Cardiac fibroblast (primary cell): Measurements from ENCODE around the gene CYSRT1.

Experiments used
- DNase-seq, 2 donors: peaks; one replicate each; pipeline versions ENCODE4 v3.0.0 to v3.0.0-alpha.2; 2010; ENCODE audit warnings: low read depth in 2 of 2
- H3K4me3 ChIP-seq, 2 donors: replicated peaks in 1 of 2; 1 replicate in 1 of 2; 2 replicates in 1 of 2; pipeline ENCODE4 v1.5.1; 2011; ENCODE audit warnings: low read depth in 2 of 2, low read length in 2 of 2, mild to moderate bottlenecking in 2 of 2, moderate library complexity in 1 of 2
- TF ChIP-seq, protein P1 (sequence below): IDR thresholded peaks from one replicate; pipeline ENCODE4 v1.5.1; 2011; ENCODE audit warnings: low read depth, mild to moderate bottlenecking, low read length, inconsistent platforms

CYSRT1 gene

DNA sequence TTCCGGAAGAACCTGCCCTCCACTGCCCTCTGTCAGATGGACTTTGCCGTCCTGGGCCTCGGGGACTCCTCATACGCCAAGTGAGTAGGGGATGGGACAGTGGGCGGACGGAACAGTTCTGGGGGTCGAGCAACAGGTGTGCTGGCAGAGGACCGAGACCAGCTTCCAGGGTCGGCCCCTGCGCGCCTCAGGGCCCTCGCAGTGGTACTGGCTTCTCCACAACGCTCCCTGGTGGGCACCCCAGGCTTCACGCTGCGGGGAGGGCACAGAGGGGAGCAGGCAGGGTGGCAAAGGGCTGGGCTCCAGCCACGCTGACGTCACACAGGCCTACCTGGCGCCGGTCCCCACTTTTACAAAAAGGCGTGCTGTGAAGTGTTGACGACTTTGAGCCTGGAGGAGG, 12.5 kb upstream of the CYSRT1 start:
- no peak overlapping the region for H3K4me3 ChIP-seq
- DNase-seq = no peak
- TF ChIP-seq, protein P1, sequence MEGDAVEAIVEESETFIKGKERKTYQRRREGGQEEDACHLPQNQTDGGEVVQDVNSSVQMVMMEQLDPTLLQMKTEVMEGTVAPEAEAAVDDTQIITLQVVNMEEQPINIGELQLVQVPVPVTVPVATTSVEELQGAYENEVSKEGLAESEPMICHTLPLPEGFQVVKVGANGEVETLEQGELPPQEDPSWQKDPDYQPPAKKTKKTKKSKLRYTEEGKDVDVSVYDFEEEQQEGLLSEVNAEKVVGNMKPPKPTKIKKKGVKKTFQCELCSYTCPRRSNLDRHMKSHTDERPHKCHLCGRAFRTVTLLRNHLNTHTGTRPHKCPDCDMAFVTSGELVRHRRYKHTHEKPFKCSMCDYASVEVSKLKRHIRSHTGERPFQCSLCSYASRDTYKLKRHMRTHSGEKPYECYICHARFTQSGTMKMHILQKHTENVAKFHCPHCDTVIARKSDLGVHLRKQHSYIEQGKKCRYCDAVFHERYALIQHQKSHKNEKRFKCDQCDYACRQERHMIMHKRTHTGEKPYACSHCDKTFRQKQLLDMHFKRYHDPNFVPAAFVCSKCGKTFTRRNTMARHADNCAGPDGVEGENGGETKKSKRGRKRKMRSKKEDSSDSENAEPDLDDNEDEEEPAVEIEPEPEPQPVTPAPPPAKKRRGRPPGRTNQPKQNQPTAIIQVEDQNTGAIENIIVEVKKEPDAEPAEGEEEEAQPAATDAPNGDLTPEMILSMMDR = no peak

DNA sequence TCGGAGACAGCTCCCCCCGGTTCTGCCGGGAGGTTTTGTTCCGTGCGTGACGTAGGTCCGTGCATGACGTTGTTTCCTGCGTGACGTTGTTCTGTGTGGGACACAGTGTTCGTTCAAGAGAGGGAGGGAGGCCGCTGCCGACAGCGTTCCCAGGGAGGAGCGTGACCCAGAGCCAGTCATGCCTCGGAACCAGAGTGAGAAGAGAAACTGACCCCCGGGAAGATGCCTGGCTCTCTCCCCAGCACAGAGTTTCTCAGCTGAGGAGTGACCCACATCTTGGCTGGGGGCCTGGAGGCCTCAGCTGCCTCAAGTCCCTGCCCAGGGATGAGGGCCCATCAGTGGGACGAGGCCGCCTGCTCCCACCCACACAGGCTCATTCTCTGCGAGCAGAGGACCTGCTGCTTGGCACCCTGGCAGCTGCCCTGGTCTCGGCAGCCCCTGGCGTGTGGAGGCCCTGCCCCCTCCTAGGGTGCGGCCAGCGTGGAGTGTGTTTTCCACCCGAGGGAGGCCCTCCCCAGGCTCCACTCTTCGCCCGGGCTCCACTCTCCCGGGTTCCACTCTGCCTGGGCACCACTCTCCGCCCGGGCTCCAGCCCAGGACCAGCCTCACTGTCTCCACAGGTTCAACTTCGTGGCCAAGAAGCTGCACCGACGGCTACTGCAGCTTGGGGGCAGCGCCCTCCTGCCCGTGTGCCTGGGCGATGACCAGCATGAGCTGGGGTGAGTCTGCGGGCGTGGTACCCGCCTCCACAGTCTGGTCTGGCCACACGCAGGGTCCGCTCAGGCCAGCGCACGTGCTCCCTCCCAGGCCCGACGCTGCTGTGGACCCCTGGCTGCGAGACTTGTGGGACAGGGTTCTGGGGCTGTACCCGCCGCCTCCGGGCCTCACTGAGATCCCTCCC, 11.6 kb upstream of the CYSRT1 start:
- no peak for DNase-seq
- H3K4me3 ChIP-seq = no peak overlapping the region
- TF ChIP-seq, protein P1 = no peak

DNA sequence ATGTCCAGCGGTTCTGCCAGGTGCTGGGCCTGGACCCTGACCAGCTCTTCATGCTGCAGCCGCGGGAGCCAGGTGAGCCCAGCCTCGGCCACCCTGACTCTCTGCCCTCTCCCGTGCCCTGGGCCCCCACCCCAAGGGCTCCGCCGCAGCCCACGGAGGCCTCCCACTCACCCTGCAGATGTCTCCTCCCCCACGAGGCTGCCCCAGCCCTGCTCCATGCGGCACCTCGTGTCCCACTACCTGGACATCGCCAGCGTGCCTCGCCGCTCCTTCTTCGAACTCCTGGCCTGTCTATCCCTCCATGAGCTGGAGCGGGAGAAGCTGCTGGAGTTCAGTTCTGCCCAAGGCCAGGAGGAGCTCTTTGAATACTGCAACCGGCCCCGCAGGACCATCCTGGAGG, 10.4 kb upstream of the CYSRT1 start:
- no peak for DNase-seq
- no peak overlapping the region for H3K4me3 ChIP-seq

DNA sequence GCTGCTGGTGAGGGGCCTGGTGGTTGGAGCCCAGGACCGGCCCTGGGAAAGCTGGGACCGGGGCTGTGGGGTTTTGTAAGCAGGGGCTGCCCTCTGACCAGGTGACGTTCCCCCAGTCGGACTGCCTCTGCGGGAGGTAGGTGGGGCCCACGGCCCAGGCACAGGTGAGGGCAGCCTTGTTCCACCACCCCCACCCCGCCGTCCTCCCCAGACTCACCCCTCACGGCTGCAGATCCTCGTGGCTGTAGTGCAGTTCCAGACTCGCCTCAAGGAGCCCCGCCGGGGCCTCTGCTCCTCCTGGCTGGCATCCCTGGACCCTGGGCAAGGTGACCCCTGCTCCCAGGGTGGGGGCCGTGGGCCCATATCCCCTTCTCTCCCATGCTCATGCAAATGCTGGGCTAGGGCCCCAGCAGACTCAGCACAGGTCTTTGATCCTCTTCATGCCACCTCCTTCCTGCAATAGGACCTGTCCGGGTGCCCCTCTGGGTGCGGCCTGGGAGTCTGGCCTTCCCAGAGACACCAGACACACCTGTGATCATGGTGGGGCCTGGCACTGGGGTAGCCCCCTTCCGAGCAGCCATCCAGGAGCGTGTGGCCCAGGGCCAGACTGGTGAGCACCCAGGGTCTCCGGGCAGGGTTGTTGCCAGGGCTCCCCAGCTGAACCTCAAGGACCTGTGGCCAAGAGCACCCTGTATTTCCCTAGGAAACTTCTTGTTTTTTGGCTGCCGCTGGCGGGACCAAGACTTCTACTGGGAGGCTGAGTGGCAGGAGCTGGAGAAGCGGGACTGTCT, 9.6 kb upstream of the CYSRT1 start:
- TF ChIP-seq, protein P1 = no peak
- no peak for DNase-seq
- H3K4me3 ChIP-seq = no peak overlapping the region

More for the DNA sequence above, 10.4 kb upstream of the CYSRT1 start:
- TF ChIP-seq, protein P1 = no peak

DNA sequence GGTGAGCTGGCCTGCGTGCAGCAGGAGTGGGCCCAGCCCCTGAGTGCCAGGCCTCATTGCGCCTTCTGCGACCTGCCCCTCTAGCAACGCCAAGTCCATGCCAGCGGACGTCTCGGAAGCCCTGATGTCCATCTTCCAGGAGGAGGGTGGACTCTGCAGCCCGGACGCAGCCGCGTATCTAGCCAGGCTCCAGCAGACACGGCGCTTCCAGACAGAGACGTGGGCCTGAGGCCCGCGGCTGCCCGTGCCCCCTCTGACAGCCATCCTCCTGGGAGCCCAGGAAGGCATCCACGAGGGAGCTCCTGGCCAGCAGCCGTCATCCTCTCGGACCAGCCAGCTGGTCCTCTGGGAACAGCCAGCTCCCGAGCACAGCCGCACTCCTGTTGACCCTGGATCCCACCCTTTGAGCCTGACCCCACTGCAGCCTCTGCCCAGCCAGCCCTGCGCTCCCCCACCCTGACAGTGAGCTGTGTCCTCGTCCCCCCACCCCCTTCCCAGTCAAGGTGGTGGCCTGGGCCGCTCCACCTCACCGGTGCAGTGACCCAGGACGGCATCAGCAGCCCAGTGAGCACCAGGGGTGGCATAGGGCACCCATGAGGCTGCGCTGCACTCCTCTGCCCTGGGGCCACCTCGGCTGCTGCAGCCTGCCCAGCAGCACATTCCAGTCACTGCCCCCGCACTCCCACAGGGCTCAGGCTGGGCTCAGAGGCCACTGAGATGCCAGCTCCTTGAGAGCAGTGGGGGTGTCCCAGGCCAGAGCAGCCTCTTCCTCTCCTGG, 8.6 kb upstream of the CYSRT1 start:
- no peak for DNase-seq
- TF ChIP-seq, protein P1 = no peak

More for the DNA sequence above, 8.6 kb upstream of the CYSRT1 start:
- no peak overlapping the region for H3K4me3 ChIP-seq
